Urinary bladder (tissue), 4 donors: Measurements from ENCODE around the gene C2orf81. TPM values are rescaled to one million over a fixed set of nuclear protein-coding genes. Genes with fewer than 3 reads are reported as not detected.
"Not testable (repeated sequence)": the region's sequence is repeated elsewhere in the genome, so short reads cannot be mapped to it uniquely, and the experiment has no call there.

ENCODE experiments used
- DNase-seq: peaks from one replicate; pipeline ENCODE4 v3.0.0-alpha.2; 2015; ENCODE audit errors: extremely low spot score
- H3K27ac ChIP-seq: one replicate; pipeline ENCODE4 v1.5.1; 2013; ENCODE audit warnings: low read depth, mild to moderate bottlenecking, moderate library complexity
- H3K36me3 ChIP-seq: one replicate; pipeline ENCODE4 v1.6.1; 2013; ENCODE audit warnings: mild to moderate bottlenecking, moderate library complexity; ENCODE audit not compliant: insufficient read depth
- H3K4me1 ChIP-seq: one replicate; pipeline ENCODE4 v1.6.1; 2013; ENCODE audit warnings: mild to moderate bottlenecking, moderate library complexity; ENCODE audit not compliant: insufficient read depth
- H3K4me3 ChIP-seq: one replicate; pipeline ENCODE4 v1.5.1; 2013; ENCODE audit warnings: low read depth, low read length
- WGBS: extraction: QIAGEN DNeasy Blood & Tissue Kit; methylation state at CpG from one replicate; pipeline ENCODE4 v1.1.7; 2013; 5-methylcytosine and 5-hydroxymethylcytosine counted together
- polyA plus RNA-seq: library from polyadenylated mRNA; stranded (reverse); fragments of 200-250 nt; gene quantifications from one replicate; pipeline ENCODE4 v1.2.3, GENCODE V29; 2013
- total RNA-seq: library from RNA; depleted of rRNA; stranded (reverse); fragments of >200 nt; gene quantifications from one replicate; pipeline ENCODE4 v1.2.3, GENCODE V29; 2014
- donor health status: healthy with polysubstance abuse.
- donor health status: healthy.

The C2orf81 gene
- total and polyA plus RNA-seq, 2 donors = 0.74 to 4.9 TPM

- not testable (repeated sequence) for H3K27ac ChIP-seq, DNase-seq
- 78% methylated on average over 19 of the region's 19 CpGs for WGBS
Observed at GRCh38 chr2:74420443-74421103, 846 bp downstream of the C2orf81 start.

DNA sequence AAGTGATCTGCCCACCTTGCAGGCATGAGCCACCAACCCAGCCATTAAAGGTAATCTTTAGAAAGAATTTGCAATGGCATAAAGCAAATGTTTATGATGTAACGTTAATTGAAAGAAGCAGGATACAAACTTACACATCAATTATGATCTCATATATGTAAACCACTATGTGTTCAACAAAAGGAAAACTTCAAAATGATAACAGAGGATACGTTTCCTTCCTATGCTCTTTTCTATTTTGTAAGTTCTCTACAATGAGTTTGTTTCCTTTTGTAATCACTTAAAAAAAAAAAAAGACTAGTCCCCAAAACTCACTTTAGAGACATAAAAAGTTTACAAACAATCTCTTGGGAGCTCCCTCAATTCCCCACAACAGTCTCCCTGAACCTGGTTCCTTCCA is 1.4 kb downstream of the C2orf81 start:
- Histone ChIP-seq H3K4me3 (no peak overlapping the region), H3K27ac (no peak overlapping the region), H3K36me3 (no peaks in the 10 kb centered on the region), H3K4me1 (no peaks in the 10 kb centered on the region)
- WGBS = 86% methylated on average over 2 of the region's 2 CpGs
- DNase-seq = no peak

More at GRCh38 chr2:74420443-74421103, 846 bp downstream of the C2orf81 start:
- not testable (repeated sequence) for H3K4me1 ChIP-seq, H3K4me3 ChIP-seq, H3K36me3 ChIP-seq

DNA sequence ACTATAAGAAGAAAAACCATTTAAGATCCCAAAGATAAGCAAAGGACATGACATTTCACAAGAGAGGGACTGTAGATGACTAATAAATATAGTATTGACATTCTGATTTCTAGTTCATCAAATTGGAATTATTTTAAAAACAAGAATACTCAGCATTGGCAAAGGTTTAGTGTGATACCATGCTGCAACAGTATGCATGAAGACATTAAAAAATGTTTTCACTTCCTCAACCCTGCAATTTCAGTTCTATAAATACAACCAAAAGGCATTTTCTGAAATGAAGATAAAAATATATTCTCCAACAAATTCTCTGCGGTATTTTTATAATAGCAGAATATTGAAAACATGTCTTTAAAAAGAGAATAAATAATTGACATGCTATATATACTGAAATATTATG is 2.1 kb downstream of the C2orf81 start:
- H3K27ac ChIP-seq = no peak overlapping the region
- no peak overlapping the region for H3K4me3 ChIP-seq
- no peaks in the 10 kb centered on the region for H3K4me1 ChIP-seq
- DNase-seq = no peak
- 84% methylated on average over 1 of the region's 1 CpG for WGBS
- H3K36me3 ChIP-seq = no peaks in the 10 kb centered on the region

GRCh38 chr2:74418312-74418711 is 3.1 kb downstream of the C2orf81 start:
- Histone ChIP-seq H3K4me3 (no peak overlapping the region), H3K27ac (no peak overlapping the region), H3K36me3 (no peaks in the 10 kb centered on the region), H3K4me1 (no peaks in the 10 kb centered on the region)
- 71% methylated on average over 27 of the region's 27 CpGs for WGBS
- DNase-seq = no peak

- 95% methylated on average over 6 of the region's 6 CpGs for WGBS
- Histone ChIP-seq H3K4me3 (no peak overlapping the region), H3K4me1 (no peaks in the 10 kb centered on the region)
Observed at GRCh38 chr2:74417763-74418162, 3.7 kb downstream of the C2orf81 start.

GRCh38 chr2:74417197-74417596 is 4.2 kb downstream of the C2orf81 start:
- H3K4me1 ChIP-seq = no peaks in the 10 kb centered on the region
- 80% methylated on average over 3 of the region's 3 CpGs for WGBS
- no peak overlapping the region for H3K4me3 ChIP-seq
- H3K36me3 ChIP-seq = no peaks in the 10 kb centered on the region
- H3K27ac ChIP-seq = no peak overlapping the region
- no peak for DNase-seq

More at GRCh38 chr2:74417763-74418162, 3.7 kb downstream of the C2orf81 start:
- Histone ChIP-seq H3K36me3 (no peaks in the 10 kb centered on the region), H3K27ac (no peak overlapping the region)
- no peak for DNase-seq

- H3K27ac ChIP-seq = no peak overlapping the region
- 59% methylated on average over 3 of the region's 3 CpGs for WGBS
- no peaks in the 10 kb centered on the region for H3K36me3 ChIP-seq
- DNase-seq = no peak
- no peaks in the 10 kb centered on the region for H3K4me1 ChIP-seq
- no peak overlapping the region for H3K4me3 ChIP-seq
Observed at GRCh38 chr2:74416778-74417177, 4.6 kb downstream of the C2orf81 start.

- Histone ChIP-seq H3K36me3 (no peaks in the 10 kb centered on the region), H3K4me3 (peak overlapping the region; percentile 45), H3K4me1 (no peaks in the 10 kb centered on the region), H3K27ac (no peak overlapping the region)
- no peak for DNase-seq
- WGBS = 60% methylated on average over 35 of the region's 35 CpGs
Observed at GRCh38 chr2:74415762-74416395, 5.5 kb downstream of the C2orf81 start.

DNA sequence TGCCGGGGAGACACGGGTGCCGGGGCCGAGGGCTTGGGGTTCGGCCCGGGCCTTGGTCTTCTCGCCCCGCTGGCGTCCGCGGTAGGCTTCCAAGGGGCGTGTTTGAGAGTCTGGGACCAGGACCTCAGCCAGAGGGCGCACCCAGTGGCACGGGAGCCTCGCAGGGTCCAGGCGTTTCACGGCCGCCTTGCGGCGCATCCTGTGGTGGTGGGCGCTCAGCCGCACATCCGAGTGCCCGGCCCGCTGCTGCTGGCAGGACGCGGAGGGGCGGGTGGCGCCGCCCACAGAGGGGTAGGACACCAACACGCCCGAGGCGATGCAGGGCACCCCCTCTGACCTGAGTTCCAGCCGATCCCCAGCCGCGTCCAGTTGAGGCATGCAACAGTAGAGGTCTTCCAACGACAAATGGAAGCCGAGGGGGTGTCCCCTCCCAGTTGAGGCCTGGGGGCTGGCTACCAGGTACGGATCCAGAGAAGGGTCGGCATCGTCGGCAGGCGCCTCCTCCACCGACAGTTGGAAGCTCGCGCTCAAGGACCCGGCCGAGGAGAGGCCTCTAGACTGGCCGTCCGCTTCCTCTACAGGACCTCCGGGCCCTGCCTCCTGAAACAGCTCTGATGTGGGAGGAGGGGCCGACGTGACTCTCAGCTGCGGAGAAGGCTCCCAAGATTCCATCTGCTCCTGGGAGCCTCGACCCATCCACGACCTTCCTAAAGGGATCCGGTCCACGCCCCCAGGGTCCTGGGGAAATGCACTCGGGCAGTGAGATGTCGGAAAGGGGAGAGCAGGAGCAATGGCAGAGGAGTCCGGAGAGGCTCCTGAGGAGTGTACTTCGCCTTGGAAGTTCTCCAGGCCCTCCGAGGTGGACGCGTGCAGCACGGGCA is 6.3 kb downstream of the C2orf81 start:
- WGBS = 6% methylated on average over 66 of the region's 66 CpGs
- DNase-seq = no peak
- Histone ChIP-seq H3K27ac (no peak overlapping the region), H3K36me3 (no peaks in the 10 kb centered on the region), H3K4me3 (peak overlapping the region; percentile 45), H3K4me1 (no peaks in the 10 kb centered on the region)

DNA sequence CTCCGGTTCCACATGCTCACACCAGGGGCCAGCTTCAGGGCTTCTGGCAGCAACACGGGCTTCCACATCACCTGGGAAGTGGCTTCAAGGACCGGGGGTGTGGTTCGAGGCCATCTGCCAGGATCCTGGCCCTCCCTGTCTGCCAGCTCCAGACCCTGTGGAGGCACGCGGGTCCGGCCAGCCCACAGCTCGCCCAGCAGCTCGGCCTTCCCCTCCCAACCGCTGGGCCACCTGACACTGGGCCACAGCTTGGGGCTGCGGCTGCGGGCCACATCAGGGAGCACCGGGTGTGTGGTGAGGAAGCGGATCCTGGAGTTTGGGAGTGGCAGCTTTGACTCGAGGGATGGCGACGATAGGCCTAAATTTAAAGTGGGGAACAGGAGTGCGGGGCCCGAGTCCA is 7.0 kb downstream of the C2orf81 start:
- 44% methylated on average over 19 of the region's 19 CpGs for WGBS
- H3K36me3 ChIP-seq = no peaks in the 10 kb centered on the region
- H3K4me1 ChIP-seq = no peaks in the 10 kb centered on the region
- no peak overlapping the region for H3K27ac ChIP-seq
- peak overlapping the region; percentile 45 for H3K4me3 ChIP-seq
- DNase-seq = no peak

- no peak for DNase-seq
- 69% methylated on average over 8 of the region's 8 CpGs for WGBS
- H3K27ac ChIP-seq = no peak overlapping the region
Observed at GRCh38 chr2:74413001-74413698, 8.3 kb downstream of the C2orf81 start.

GRCh38 chr2:74407682-74408081 is 13.7 kb downstream of the C2orf81 start:
- 70% methylated on average over 5 of the region's 5 CpGs for WGBS
- Histone ChIP-seq H3K36me3 (no peaks in the 10 kb centered on the region), H3K27ac (no peak overlapping the region), H3K4me1 (no peaks in the 10 kb centered on the region), H3K4me3 (no peak overlapping the region)
- DNase-seq = no peak

More at GRCh38 chr2:74413001-74413698, 8.3 kb downstream of the C2orf81 start:
- H3K4me1 ChIP-seq = no peaks in the 10 kb centered on the region
- H3K36me3 ChIP-seq = no peaks in the 10 kb centered on the region
- H3K4me3 ChIP-seq = no peak overlapping the region

- Histone ChIP-seq H3K4me3 (no peak overlapping the region), H3K4me1 (no peaks in the 10 kb centered on the region), H3K27ac (no peak overlapping the region), H3K36me3 (no peaks in the 10 kb centered on the region)
- DNase-seq = no peak
Observed at GRCh38 chr2:74406035-74406434, 15.4 kb downstream of the C2orf81 start.
